ENCODE results near the gene GPR62.

GRCh38 chr3:51947215-51947900 is 7.8 kb upstream of the GPR62 start:
- TF ChIP-seq, protein P1, sequence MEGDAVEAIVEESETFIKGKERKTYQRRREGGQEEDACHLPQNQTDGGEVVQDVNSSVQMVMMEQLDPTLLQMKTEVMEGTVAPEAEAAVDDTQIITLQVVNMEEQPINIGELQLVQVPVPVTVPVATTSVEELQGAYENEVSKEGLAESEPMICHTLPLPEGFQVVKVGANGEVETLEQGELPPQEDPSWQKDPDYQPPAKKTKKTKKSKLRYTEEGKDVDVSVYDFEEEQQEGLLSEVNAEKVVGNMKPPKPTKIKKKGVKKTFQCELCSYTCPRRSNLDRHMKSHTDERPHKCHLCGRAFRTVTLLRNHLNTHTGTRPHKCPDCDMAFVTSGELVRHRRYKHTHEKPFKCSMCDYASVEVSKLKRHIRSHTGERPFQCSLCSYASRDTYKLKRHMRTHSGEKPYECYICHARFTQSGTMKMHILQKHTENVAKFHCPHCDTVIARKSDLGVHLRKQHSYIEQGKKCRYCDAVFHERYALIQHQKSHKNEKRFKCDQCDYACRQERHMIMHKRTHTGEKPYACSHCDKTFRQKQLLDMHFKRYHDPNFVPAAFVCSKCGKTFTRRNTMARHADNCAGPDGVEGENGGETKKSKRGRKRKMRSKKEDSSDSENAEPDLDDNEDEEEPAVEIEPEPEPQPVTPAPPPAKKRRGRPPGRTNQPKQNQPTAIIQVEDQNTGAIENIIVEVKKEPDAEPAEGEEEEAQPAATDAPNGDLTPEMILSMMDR (IDR thresholded peaks at IDR 0.05): no peak
- no peak for TF ChIP-seq POLR2A (IDR thresholded peaks at IDR 0.05)
- TF ChIP-seq POLR2AphosphoS5 (IDR thresholded peaks at IDR 0.05): no peak
- TF ChIP-seq EP300 (IDR thresholded peaks at IDR 0.05): no peak

All from sigmoid colon (tissue), 4 donors.